Adrenal gland (tissue), 5 donors: ENCODE data around the gene TAF4.

Experiments
- CTCF ChIP-seq, 6 experiments: fragments of 450-650 bp in 4 of 6; fragments of 200-600 bp in 2 of 6; sonication (generic) in 1 of 6; IDR thresholded peaks; 1 replicate in 5 of 6; 2 replicates in 1 of 6; pipeline versions ENCODE4 v1.5.1 to v1.8.0; 2016 to 2021; ENCODE audit warnings: antibody characterized with exemption in 6 of 6, mild to moderate bottlenecking in 2 of 6, moderate library complexity in 1 of 6
- POLR2A ChIP-seq, 2 donors: fragments of 450-650 bp; IDR thresholded peaks; one replicate each; pipeline ENCODE4 v1.6.1; 2017; ENCODE audit warnings: antibody characterized with exemption in 2 of 2, mild to moderate bottlenecking in 2 of 2, moderate library complexity in 1 of 2
- donor health status: DM: no; HTN: no; CAD: no.

- no peak for TF ChIP-seq POLR2A (IDR thresholded peaks at IDR 0.05)
- TF ChIP-seq CTCF (IDR thresholded peaks at IDR 0.05): no peak
These were observed 21.5 kb upstream of the TAF4 start for GRCh38 chr20:62087227-62087626.
